SK-N-MC (cell line): ENCODE data around the gene ATXN7L2.
A peak's percentile ranks its signal among the peaks of the same experiment; 100 is the strongest.

Source experiments
- DNase-seq: peaks from one replicate; pipeline ENCODE4 v3.0.0-alpha.2; 2011; ENCODE audit warnings: low read depth, low spot score
- H3K27ac ChIP-seq: fragments of 200-600 bp; sonication (generic); 2 replicates; pipeline ENCODE4 v1.5.1; 2016; ENCODE audit warnings: mixed run types
- H3K36me3 ChIP-seq: fragments of 200-600 bp; sonication (generic); 2 replicates; pipeline ENCODE4 v1.6.1; 2017; ENCODE audit warnings: antibody characterized with exemption, low read length, mixed read lengths; ENCODE audit not compliant: insufficient read depth
- H3K4me3 ChIP-seq: fragments of 200-600 bp; sonication (generic); 2 replicates; pipeline ENCODE4 v1.5.1; 2016
- H3K9ac ChIP-seq: fragments of 200-600 bp; sonication (generic); 2 replicates; pipeline ENCODE4 v1.8.0; 2017; ENCODE audit warnings: mixed run types, mixed read lengths; ENCODE audit not compliant: insufficient read length
- H3K9me3 ChIP-seq: fragments of 200-600 bp; sonication (generic); 2 replicates; pipeline ENCODE4 v1.6.1; 2017; ENCODE audit warnings: low read depth, mild to moderate bottlenecking, antibody characterized with exemption, low read length, moderate library complexity, mixed read lengths
- EZH2 ChIP-seq: fragments of 200-600 bp; sonication (generic); IDR thresholded peaks from one replicate; pipeline ENCODE4 v1.6.1; 2017; ENCODE audit warnings: antibody characterized with exemption
- FOXP2 ChIP-seq: optimal IDR thresholded peaks from 2 replicates; pipeline ENCODE3; 2011; ENCODE audit warnings: mild to moderate bottlenecking, moderate library complexity; ENCODE audit not compliant: insufficient read depth; ENCODE audit errors: extremely low read length, control extremely low read depth
- POLR2AphosphoS5 ChIP-seq: IDR thresholded peaks from 2 replicates; pipeline ENCODE4 v1.6.1; 2012; ENCODE audit warnings: mild to moderate bottlenecking, low read depth, low read length, borderline replicate concordance

Gene ATXN7L2

DNA sequence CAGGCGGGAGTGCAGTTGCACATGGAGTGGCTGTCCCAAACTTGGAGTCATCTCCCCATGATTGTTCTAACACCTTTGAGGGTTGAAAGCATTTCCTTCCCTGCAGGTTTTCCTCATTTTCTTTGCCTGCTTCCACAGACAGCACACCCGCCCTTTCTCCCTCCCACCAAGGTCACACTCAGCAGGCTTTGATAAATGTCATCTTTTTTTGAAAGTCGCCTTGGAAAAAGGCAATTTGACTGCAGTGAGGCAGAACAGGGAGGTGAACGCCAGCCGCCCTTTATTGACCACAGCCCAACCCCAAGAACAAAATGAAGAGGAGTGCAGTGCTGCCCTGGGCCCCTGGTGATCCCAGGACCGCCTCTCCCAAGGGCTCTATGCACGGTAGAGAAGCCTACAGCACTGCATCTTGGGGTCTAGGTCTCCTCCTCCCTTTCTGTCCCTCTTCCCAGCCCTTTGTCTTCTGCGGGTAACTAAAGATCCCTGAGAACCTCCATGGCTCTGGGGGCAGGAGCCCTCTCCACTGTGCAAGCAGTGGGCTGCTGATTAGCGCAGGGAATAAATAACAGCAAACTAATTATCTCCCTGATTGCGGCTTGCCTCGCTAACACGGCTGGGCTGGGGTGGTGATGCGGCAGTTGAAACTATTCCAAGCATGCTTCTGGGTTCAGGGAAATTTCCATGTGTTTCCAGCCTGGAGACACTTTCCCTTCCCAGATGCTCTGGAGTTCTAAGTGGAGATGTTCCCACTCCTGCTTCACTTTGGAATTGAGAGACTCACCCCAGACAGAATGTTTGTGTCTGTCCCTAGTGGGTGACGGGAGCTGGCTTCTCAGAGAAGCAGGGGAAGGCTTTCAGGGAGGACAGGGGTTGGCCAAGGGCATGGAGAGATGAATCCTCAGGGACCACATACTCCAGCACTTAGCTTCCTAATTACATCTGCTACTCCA lies 37.6 kb downstream of the ATXN7L2 start:
- no peak for DNase-seq
- Histone ChIP-seq H3K27ac (no peak overlapping the region), H3K9me3 (no peaks in the 10 kb centered on the region), H3K9ac (no peak overlapping the region), H3K4me3 (no peak overlapping the region), H3K36me3 (no peaks in the 10 kb centered on the region)
- TF ChIP-seq POLR2AphosphoS5, result no peak
- no peak for TF ChIP-seq FOXP2
- TF ChIP-seq EZH2, result no peak

DNA sequence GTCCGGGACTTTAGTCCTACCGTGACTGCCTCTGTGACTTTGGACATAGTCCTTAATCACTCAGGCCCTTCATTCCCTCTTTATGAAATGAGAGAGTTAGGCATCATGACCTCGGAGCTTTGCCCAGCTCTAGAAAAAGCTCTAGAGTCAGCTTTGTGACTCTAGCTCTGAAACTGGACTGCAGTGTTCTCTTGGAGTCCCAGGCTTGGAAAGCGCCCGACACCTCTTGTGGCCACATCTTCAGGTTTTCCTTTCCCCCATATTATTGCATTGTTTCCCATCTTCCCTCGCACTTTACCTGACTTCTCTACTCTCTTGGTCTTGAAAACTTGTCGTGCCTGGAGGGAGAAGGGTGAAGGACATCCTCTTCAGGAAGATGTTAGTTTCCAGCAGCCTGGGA lies 38.3 kb downstream of the ATXN7L2 start:
- TF ChIP-seq EZH2, result no peak
- TF ChIP-seq FOXP2, result no peak
- TF ChIP-seq POLR2AphosphoS5, result no peak

DNA sequence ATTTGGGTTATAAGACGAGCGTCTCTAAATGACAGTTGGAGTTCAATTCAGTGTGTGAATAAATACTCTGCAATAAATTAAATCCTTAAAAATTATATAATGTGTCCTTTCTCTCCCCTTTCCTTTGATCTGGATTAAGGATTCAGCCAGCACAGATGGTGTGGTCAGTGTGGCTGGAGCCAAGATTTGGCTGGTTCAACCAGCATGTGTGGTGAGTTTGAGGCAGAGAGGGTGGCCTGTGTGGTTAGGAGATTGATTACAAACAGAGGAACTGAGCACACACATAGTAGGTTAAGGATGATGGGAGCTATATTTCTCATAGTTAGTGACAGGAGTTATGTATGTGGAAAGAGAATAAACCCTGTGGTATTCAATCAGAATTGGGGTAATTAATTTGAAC lies 40.0 kb downstream of the ATXN7L2 start:
- Histone ChIP-seq H3K4me3 (no peak overlapping the region), H3K36me3 (no peaks in the 10 kb centered on the region), H3K27ac (no peak overlapping the region), H3K9me3 (no peaks in the 10 kb centered on the region), H3K9ac (no peak overlapping the region)
- no peak for DNase-seq
- TF ChIP-seq EZH2 (no peak), FOXP2 (no peak), POLR2AphosphoS5 (no peak)

More for the DNA sequence above, 38.3 kb downstream of the ATXN7L2 start:
- Histone ChIP-seq H3K27ac (no peak overlapping the region), H3K9me3 (no peaks in the 10 kb centered on the region), H3K9ac (no peak overlapping the region), H3K36me3 (no peaks in the 10 kb centered on the region), H3K4me3 (no peak overlapping the region)
- DNase-seq, result no peak

DNA sequence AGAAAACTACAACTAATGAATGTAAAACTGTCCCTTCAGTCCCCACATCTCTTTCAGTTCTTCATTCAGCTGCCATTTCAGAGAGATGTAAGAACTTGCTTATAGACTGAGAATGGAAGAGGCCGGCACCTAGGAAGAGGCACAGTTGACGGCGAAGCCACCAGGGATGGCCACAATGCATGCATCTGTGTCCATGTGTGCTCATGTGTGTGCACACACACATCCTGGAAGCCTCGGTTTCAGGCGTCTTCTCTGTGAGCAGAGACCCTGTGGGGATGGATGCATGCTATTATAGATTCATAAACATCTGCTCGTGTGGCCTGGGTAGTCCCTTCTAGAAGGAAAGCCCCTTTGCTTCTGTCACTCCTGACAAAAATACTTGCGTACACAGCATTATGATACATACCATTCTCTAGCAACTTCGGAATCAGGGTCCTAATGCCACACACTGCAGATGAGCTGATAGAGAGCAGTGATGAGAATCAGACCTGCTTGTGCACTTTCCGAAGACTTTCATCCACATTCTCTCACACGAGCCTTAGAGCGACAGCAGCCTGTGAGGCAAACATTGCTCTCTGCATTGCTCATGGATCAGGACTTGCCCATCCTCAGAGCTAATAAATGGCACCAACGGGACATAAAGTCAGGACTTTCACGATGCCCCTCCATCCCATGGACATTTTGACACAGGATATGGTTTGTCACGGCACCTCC lies 43.5 kb downstream of the ATXN7L2 start:
- Histone ChIP-seq H3K36me3 (no peaks in the 10 kb centered on the region), H3K9me3 (no peaks in the 10 kb centered on the region), H3K9ac (no peak overlapping the region), H3K4me3 (no peak overlapping the region), H3K27ac (no peak overlapping the region)
- DNase-seq, result no peak
- TF ChIP-seq FOXP2 (no peak), POLR2AphosphoS5 (no peak), EZH2 (no peak)

DNA sequence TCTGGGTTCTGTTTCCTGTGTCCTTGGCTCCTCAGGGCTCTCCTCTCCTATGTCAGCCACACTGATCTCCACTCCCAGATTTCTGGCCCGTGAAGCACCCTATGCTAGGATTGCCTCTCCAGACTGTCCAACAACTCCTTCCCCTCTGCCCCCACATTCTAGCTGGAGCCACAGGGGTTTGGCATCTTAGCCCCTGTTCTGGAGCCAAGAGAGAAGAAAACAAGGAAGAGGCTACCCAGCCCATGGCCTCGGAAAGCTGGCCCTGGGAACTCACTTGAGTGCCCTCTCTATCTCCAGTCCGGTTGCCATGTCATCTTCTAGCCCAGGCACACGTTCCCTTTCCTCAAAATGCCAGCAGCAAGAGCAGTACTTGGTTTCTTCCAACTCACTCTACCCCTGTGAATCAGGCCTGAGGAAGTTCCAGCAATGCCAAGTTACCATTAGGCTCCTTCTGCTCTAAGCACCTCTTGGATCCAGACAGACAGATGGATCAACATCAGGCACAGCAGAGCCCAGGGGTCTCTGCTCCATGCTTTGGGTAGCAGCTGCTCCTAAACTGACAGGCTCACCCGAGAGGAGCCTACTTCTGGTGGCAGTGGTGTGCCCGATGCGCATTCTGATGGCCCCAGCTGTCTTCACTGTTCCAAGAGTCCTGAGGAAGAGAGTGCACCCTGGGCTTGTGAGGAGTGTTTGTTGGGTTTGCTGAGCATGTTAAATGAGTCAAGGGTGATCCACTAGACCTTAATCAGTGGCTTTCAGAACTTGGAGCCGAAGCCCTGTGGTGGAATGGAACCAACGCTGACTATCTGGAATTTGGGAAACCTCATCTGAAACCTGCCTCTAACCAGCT lies 44.4 kb downstream of the ATXN7L2 start:
- TF ChIP-seq FOXP2, result no peak
- TF ChIP-seq POLR2AphosphoS5, result no peak
- no peak for TF ChIP-seq EZH2

DNA sequence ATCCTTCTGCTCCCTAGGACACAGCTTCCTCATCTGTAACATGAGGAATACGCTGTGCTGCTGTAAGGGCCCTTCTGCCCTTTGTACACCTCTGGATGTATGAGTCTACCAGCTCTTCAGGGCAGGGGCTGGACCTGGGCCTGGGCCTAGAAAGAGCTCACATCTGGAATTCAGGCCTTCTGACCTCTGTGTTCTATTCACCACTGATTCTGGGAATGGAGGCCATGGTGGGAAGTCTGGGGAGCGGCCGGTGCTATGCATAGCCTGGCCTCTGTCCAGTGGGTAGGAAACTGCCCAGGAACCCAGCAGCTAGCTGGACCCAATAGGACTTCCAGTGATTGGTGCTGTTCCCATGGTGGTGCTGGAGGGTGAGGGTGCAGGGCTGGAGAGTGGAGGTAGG lies 45.0 kb downstream of the ATXN7L2 start:
- H3K9ac ChIP-seq, result no peak overlapping the region
- no peak overlapping the region for H3K27ac ChIP-seq
- no peaks in the 10 kb centered on the region for H3K9me3 ChIP-seq
- DNase-seq, result no peak
- no peaks in the 10 kb centered on the region for H3K36me3 ChIP-seq
- TF ChIP-seq POLR2AphosphoS5 (no peak), EZH2 (no peak), FOXP2 (no peak)
- no peak overlapping the region for H3K4me3 ChIP-seq

More for the DNA sequence above, 44.4 kb downstream of the ATXN7L2 start:
- Histone ChIP-seq H3K27ac (no peak overlapping the region), H3K9me3 (no peaks in the 10 kb centered on the region), H3K9ac (no peak overlapping the region), H3K36me3 (no peaks in the 10 kb centered on the region), H3K4me3 (no peak overlapping the region)
- no peak for DNase-seq

DNA sequence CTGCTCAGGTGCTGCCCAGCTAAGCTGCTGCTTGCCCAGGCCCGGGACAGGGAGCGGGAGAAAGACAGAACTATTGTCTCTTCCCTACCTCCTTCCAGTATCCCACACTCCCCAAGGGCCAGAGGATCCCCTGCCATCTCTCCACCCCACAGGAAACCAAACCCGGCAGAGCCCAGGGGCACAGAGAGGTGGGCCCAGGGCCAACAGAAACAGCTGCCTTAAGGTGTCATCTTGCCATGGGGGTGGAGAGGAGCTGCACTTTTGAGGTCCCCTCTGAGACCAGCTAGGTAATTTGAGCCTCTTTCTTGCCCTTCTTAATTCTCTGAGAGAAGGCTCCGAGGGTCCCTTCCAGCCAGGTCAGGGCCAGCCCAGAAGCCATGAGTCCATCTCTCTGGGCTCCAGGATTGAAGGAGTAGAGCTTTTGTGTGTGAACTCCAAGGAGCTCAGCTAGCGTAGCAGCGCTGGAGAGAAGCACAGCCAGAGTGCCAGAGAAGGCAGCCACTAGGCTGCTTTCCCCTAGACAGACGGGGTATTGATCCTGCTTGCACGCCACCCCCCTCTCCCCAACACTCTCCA lies 46.3 kb downstream of the ATXN7L2 start:
- H3K9me3 ChIP-seq, result no peaks in the 10 kb centered on the region
- no peak for DNase-seq

More for the DNA sequence above, 46.3 kb downstream of the ATXN7L2 start:
- Histone ChIP-seq H3K9ac (peak overlapping the region; percentile 64), H3K27ac (no peak overlapping the region; the same call in 1 of the 2 replicates), H3K4me3 (no peak overlapping the region), H3K36me3 (no peaks in the 10 kb centered on the region)
- no peak for TF ChIP-seq FOXP2
- no peak for TF ChIP-seq EZH2
- TF ChIP-seq POLR2AphosphoS5, result no peak
